HL-60 (cell line): Measurements from ENCODE around the gene MAP3K10.

ENCODE experiments used
- DNase-seq, 2 experiments: peaks; one replicate each; pipeline ENCODE4 v3.0.0-alpha.2; 2010 to 2020; ENCODE audit warnings: low read depth in 1 of 2, low spot score in 1 of 2
- H3K27ac ChIP-seq: fragments of 250-450 bp; sonication (Bioruptor Pico); replicated peaks from 2 replicates; pipeline ENCODE4 v1.5.1; 2020; ENCODE audit warnings: mild to moderate bottlenecking, moderate library complexity
- H3K27me3 ChIP-seq: fragments of 250-450 bp; sonication (Bioruptor Pico); 2 replicates; pipeline ENCODE4 v1.5.1; 2021; ENCODE audit warnings: mild to moderate bottlenecking, moderate library complexity; ENCODE audit not compliant: insufficient read depth, poor library complexity, severe bottlenecking
- H3K4me3 ChIP-seq: replicated peaks from 2 replicates; pipeline ENCODE4 v1.5.1; 2011; ENCODE audit warnings: mild to moderate bottlenecking, control low read depth, low read length; ENCODE audit not compliant: insufficient read depth
- GABPA ChIP-seq: IDR thresholded peaks from 2 replicates; pipeline ENCODE4 v1.6.1; 2012; ENCODE audit warnings: low read depth
- POLR2AphosphoS5 ChIP-seq: IDR thresholded peaks from 2 replicates; pipeline ENCODE4 v1.6.1; 2012; ENCODE audit warnings: low read depth
- SPI1 ChIP-seq: IDR thresholded peaks from 2 replicates; pipeline ENCODE4 v1.6.1; 2012; ENCODE audit warnings: low read depth, mild to moderate bottlenecking, borderline replicate concordance
- TF ChIP-seq, protein P1 (sequence below): IDR thresholded peaks from one replicate; pipeline ENCODE4 v1.5.1; 2011; ENCODE audit warnings: low read length, control low read depth, inconsistent platforms; ENCODE audit not compliant: insufficient read depth
- TF ChIP-seq, protein P2 (sequence below): IDR thresholded peaks from 2 replicates; pipeline ENCODE4 v1.6.1; 2012; ENCODE audit warnings: low read depth; ENCODE audit not compliant: insufficient replicate concordance

Gene MAP3K10

DNA sequence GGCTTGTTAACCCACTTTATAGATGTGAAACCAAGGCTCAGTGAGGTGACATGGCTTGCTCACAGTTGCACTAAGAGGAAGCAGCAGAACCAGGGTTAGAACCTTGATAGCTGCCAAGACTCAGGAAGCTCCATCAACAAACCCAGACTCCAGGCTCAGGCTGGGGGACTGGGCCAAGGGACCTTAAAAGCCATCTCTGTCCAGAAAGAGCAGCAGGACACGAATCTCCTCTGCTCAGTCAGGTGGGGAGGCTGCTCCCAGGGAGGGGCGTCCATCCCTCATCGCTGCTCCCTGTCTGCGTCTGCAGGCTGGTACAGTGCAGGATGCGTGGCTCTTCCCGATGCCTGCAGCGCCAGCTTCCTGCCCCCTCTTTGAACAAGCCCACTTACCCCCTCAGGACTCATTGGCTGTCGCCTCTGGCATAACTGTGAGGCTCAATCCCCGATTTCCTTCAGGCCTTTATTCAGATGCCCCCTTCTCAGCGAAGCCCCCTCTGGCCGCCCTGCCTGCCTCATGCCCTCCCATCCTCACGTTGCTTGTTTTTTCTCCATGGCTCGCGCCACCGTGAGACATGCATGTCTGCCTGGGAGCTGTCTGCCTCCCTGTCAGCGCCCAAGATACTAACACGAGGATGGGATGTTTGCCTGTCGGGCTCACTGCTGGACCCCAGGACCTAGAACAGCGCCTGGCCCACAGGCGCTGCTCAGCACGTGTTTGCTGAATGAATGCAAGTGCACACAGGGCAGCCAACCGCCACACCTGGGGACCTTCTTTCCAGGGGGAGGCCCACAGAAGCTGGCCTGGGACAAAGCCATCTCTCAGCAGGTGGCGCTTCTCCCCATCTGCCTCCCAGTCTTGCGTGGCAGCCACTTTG is 72.5 kb downstream of the MAP3K10 start:
- Histone ChIP-seq H3K27ac (no peak overlapping the region), H3K27me3 (no peaks in the 10 kb centered on the region), H3K4me3 (no peak overlapping the region)
- TF ChIP-seq, protein P1, sequence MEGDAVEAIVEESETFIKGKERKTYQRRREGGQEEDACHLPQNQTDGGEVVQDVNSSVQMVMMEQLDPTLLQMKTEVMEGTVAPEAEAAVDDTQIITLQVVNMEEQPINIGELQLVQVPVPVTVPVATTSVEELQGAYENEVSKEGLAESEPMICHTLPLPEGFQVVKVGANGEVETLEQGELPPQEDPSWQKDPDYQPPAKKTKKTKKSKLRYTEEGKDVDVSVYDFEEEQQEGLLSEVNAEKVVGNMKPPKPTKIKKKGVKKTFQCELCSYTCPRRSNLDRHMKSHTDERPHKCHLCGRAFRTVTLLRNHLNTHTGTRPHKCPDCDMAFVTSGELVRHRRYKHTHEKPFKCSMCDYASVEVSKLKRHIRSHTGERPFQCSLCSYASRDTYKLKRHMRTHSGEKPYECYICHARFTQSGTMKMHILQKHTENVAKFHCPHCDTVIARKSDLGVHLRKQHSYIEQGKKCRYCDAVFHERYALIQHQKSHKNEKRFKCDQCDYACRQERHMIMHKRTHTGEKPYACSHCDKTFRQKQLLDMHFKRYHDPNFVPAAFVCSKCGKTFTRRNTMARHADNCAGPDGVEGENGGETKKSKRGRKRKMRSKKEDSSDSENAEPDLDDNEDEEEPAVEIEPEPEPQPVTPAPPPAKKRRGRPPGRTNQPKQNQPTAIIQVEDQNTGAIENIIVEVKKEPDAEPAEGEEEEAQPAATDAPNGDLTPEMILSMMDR = no peak
- no peak for TF ChIP-seq POLR2AphosphoS5
- no peak for TF ChIP-seq SPI1
- no peak for TF ChIP-seq GABPA
- TF ChIP-seq, protein P2, sequence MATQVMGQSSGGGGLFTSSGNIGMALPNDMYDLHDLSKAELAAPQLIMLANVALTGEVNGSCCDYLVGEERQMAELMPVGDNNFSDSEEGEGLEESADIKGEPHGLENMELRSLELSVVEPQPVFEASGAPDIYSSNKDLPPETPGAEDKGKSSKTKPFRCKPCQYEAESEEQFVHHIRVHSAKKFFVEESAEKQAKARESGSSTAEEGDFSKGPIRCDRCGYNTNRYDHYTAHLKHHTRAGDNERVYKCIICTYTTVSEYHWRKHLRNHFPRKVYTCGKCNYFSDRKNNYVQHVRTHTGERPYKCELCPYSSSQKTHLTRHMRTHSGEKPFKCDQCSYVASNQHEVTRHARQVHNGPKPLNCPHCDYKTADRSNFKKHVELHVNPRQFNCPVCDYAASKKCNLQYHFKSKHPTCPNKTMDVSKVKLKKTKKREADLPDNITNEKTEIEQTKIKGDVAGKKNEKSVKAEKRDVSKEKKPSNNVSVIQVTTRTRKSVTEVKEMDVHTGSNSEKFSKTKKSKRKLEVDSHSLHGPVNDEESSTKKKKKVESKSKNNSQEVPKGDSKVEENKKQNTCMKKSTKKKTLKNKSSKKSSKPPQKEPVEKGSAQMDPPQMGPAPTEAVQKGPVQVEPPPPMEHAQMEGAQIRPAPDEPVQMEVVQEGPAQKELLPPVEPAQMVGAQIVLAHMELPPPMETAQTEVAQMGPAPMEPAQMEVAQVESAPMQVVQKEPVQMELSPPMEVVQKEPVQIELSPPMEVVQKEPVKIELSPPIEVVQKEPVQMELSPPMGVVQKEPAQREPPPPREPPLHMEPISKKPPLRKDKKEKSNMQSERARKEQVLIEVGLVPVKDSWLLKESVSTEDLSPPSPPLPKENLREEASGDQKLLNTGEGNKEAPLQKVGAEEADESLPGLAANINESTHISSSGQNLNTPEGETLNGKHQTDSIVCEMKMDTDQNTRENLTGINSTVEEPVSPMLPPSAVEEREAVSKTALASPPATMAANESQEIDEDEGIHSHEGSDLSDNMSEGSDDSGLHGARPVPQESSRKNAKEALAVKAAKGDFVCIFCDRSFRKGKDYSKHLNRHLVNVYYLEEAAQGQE = no peak
- DNase-seq = no peak

- Histone ChIP-seq H3K27ac (no peak overlapping the region), H3K4me3 (no peak overlapping the region), H3K27me3 (no peaks in the 10 kb centered on the region)
- DNase-seq = no peak
- TF ChIP-seq SPI1 (no peak), POLR2AphosphoS5 (no peak)
- TF ChIP-seq, protein P2 = no peak
These were observed 73.3 kb downstream of the MAP3K10 start for GRCh38 chr19:40264314-40265054.
